HG03439 (cell line): ENCODE measurements around the gene FHDC1.

Experiments
- ATAC-seq: cut with Tn5 transposase; IDR thresholded peaks from one replicate; pipeline ENCODE4 v1.9.1; 2021; ENCODE audit warnings: mild to moderate bottlenecking, moderate library complexity; ENCODE audit not compliant: unreplicated experiment

FHDC1 gene

GRCh38 chr4:152976212-152976761 lies 40.2 kb downstream of the FHDC1 start:
- ATAC-seq: no peak

DNA sequence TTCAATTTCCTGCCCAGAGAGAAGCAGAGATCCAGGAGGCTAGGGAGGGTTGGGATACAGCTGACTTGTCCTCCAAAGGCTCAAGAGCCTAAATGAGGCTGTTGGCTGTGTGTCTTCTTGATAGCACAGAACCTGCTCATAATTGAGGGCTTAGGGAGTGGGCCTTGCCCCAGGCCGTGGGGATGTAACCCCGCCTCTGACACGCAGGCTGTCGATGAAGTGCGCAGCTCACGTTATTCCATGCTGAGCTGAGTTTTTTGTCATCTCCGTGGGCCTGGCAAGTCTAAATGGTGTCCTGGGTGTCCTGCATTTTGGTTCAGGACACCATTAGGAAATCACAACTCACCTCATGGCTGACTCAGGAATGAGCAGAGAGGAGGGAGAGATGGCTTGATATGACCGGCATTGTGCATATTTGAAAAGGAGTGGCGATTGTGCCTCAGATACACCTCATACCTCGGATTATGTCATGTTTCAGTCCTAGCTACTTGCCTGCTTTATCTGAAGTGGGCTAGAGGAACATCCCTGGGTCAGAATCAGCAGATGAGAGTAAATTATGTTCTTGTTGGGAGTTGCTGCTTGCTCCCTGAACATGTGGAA lies 43.7 kb downstream of the FHDC1 start:
- no peak for ATAC-seq

GRCh38 chr4:152981278-152981677 lies 45.2 kb downstream of the FHDC1 start:
- no peak for ATAC-seq

DNA sequence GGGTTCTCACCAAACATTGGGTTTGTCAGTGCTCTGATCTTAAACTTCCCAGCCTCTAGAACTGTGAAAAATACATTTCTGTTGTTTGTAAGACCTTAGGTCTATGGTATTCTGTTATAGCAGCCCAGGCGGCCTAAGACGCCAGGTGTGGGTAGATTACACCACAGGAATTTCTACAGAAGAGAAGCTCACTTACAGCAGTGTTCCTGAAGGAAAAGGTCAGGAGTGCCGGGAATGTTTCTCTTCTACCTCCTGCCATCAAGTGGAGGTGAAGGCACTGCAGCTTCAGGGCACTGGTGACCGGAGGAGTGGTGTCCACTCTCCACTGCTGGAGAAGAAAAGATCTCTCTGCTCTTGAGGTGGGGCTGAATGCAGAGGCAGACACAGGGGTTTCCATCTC lies 45.7 kb downstream of the FHDC1 start:
- ATAC-seq: no peak

DNA sequence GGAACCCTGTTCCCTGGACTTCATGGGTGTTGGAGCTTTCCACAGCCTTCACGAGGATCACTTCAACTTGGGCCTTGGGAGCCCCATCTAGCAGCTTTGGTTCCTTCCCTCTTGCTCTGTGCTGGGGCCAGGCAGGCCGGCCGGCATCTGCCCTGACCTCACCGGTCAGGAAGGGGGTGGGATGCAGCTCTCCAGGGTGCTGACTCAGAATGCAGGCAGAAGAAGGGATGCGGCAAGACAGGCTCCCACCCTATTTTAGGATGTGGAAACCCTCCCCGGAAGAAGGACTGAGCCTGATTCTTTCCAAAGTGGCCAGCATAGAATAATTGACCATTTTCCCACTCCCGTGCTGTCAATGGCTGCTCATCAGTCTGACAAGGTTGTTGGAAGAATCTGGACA lies 47.1 kb downstream of the FHDC1 start:
- no peak for ATAC-seq

GRCh38 chr4:152983774-152984411 lies 47.8 kb downstream of the FHDC1 start:
- ATAC-seq: no peak

DNA sequence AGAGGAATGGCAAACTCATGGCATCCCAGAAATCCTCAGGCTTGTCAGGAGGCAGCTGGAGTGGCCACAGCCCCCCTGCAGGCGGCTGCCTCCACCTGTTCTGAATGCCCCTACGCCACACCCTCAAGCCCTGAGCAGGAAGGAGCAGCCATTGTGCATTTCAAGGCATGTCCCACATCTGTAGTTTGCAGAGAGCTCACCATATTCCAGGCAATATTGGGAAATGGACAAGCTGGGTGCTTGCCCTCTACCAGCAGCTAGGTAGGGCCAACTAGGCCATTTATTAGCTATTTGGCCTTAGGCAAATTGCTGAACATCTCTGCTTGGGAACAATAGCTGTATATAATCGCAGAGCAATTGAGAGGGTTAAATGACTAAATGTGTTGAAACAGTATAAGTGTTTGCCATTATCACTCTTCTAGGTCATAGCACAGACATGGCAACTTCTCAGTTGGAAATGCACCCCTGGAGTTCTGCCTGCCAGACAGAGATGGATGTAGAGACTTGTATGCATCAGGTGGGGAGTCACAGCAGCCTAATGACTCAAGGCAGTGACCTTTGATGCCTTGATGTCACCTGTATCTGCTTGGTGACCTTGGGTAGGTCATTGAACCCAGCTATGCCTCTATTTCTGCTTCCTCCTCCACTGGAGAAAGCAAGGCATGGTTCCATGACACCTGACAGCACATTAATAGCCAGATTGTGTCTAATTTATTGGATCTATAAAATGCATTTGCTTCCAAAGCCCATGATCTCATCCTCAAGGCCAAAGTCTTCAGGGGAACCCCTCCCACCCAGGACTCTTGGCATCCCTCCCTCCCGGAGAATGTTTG lies 52.8 kb downstream of the FHDC1 start:
- ATAC-seq: no peak

- ATAC-seq: no peak
These were observed 53.4 kb downstream of the FHDC1 start for GRCh38 chr4:152989554-152989970.

DNA sequence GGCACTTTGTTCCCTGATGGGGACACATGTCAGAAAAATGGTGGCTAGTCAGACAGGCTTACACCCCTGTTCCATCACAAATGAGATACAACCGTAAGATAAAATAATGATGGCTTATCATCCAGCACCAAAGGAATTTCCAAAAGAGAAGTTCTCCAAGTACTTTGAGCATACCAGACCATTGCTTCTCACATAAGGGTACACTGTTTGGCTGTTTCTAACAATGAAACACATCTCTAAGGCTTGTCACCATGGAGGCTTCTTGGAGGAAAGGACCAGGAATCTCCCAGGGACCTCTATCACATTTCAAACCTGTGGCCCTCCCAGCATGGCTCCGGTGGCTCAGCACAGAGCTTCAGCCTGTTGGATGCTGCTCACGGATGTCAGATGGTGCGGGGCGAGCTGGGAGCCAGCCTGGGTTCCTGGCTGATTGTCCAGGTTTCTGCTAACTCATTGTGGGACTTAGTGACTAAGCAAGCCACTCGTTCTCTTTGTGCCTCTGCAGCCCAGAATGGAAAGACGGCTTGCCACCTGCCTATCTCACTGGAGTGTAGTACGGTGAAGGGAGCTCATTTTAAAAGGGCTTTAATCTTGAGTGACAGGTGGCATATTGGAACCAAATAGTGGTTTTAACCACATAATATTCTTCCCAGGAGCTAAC lies 54.5 kb downstream of the FHDC1 start:
- ATAC-seq: no peak

DNA sequence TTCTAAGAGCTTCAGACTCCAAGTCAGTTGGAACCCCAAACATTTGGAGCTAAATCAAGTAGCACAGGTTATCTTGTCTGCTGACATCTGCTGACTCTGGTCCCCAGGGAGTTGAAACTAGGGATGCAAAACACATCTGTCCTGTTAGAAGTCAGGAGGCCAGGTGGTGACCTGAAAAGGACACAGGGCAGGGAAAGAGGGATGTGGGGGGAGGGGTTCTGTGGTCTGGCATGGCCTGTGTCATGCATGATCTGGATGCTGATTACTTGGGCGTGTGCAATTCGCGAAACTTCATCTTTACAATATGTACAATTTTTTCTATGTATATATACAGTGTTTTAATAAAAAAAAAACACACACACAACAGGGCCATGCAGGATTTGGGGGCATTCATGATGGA lies 55.3 kb downstream of the FHDC1 start:
- no peak for ATAC-seq

GRCh38 chr4:152992027-152992426 lies 55.9 kb downstream of the FHDC1 start:
- ATAC-seq: no peak

GRCh38 chr4:152992466-152992865 lies 56.3 kb downstream of the FHDC1 start:
- ATAC-seq: no peak

GRCh38 chr4:152994038-152994437 lies 57.9 kb downstream of the FHDC1 start:
- ATAC-seq: no peak

GRCh38 chr4:152996111-152996571 lies 60.0 kb downstream of the FHDC1 start:
- no peak for ATAC-seq

DNA sequence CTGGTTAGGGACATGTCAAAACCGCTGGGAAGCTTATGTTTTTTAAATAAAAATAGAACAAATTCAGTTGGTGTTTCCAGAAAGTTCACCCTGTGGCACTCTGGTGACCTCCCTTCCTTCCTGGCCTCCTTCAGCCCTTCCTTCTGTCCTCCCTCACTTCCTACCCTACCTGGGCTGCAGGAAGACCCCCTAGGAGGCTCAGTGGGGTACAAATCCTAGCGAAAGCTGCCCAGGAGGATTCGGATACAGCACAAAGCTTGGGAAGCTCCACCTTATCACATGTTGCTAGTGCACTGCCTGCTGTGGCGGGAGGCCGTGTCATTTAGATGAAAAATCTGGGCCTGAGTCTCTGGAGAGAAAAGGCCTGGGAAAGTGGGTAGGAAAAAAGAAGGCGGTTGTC lies 60.5 kb downstream of the FHDC1 start:
- no peak for ATAC-seq

DNA sequence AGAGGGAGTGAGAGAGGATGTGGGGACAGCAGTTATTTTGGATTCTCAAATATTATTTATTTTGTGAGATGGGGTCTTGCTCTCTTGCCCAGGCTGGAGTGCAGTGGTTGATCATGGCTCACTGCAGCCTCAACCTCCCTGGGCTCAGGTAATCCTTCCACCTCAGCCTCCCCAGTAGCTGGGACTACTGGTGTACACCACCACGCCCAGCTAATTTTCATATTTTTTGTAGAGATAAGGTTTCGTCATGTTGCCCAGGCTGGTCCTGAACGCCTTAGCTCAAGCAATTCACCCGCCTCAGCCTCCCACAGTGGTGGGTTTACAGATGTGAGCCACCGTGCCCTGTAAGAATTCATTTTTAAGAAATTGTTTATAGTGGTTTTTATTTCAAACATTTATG lies 61.2 kb downstream of the FHDC1 start:
- no peak for ATAC-seq

DNA sequence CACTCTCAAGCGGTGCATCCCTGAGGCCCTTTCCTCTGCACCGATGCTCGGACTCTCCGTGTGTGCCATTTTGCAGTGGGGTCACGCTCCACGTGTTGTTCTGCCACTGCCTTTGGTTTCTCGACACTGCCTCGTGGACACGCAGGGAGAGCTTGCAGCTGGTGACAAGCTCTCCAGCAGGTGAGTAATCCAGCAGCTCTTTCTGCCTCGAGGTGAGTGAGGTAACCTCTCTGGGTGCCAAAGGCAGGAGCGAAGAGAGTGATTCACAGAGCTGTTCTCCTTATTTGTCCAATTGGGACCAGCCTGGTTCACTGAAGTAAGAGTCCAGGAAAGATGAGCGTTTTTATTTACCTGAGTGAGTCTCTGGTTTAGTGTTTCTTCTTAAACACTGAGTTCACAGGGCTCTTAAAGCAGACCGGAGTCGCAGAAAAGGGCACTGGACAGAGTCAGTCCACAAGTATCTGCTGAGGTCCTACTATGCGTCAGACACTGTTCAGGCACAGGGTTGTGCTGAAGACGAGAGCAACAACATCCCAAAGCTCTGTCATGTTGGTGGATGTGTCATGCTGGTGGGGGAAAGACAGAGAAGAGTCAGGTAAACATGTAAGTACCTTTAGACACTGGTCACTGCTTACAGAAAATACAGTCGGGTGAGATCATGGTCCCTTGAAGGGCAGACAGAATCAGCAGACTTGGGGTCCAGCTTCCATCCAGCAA lies 61.8 kb downstream of the FHDC1 start:
- ATAC-seq: no peak

DNA sequence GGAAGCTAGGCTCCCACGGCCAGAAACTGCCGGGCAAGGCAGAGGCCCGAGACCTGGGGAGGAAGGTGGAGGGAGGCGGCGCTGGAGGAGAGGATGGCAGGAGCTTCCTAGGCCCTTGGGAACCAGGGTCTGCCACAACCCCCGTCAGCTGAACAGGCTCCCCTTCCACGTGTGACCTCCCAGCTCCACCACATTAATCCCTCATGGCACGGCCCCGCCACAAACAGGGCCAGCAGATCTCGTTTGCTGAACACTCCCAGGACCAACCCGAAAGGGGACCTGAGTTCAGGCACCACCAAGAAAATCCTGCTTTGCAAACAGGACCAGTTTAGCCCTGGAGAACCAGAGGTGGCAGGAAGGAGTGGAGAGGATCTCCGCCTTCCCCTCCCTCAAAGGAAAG lies 62.7 kb downstream of the FHDC1 start:
- no peak for ATAC-seq

GRCh38 chr4:152999346-153000075 lies 63.4 kb downstream of the FHDC1 start:
- ATAC-seq: no peak

DNA sequence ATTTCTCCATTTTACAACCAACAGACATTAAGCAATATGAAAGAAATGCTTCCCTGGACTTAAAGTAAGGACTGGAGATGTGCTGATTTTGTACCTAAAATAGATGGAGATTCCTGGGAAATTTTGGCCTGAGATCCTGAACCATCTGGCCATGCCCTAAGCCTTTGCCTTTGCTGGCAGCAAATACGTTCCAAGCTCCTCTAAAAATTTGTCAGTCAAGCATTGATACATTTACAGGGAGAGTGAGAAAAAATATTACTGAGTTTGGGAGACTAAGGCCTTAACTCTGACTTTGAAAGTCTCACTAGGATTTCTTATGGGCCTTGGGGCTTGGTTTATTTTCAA lies 63.9 kb downstream of the FHDC1 start:
- no peak for ATAC-seq
